ENCODE measurements around the gene ALPK3.
A peak's percentile ranks its signal among the peaks of the same experiment; 100 is the strongest.

ALPK3 gene

DNA sequence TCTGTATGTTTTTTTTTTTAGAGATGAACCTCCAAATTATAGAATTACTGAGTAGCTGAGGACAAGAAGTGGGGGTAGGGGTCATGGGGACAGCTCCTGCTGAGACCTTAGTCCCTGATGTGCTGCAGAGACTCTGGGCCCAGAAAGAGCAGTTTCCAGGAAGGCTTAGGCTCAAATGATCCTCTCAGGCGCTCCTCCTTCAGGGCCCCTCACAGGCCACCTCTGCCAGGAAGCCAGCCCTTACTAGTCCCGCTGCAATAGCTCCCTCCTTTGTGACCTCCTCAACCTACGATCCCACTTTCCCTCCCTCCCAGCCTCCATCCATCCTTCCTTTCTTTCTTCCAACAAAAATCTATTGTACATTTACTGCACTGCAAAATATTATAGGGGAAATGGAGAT, 91.9 kb downstream of the ALPK3 start:
- in situ Hi-C loops (cut with HindIII; ENCODE audit: low pct_unique_long_range_greater_than_20kb, low sequenced_read_pairs), result no loop called here
- no peak for TF ChIP-seq JUND (IDR thresholded peaks at IDR 0.05; ENCODE audit: low read depth)
- DNase-seq (ENCODE audit: low read depth in 1 of 2, low spot score in 1 of 2), result no peak

DNA sequence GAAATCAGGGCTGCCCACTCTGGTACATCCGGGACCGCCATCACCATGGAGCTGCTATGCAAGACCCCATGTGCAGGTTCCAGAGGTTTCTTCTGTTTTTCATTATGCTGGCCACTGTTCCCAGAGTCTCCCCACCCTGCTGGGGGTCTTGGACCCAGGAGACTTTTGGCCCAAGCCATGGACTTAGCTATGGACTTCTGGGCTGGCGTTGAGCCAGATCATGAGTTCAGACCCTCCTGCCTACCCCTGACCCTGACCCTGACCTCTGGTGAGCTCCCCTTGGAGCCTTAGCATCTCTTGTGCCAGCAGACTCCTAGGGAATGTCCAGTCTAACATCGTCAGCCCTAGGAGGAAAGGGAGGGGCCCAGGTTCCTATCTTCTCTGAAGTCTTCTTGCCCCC, 92.6 kb downstream of the ALPK3 start:
- DNase-seq (ENCODE audit: low read depth in 1 of 2, low spot score in 1 of 2), result no peak
- TF ChIP-seq JUND (IDR thresholded peaks at IDR 0.05; ENCODE audit: low read depth), result no peak
- in situ Hi-C loops (cut with HindIII; ENCODE audit: low pct_unique_long_range_greater_than_20kb, low sequenced_read_pairs), result no loop called here

DNA sequence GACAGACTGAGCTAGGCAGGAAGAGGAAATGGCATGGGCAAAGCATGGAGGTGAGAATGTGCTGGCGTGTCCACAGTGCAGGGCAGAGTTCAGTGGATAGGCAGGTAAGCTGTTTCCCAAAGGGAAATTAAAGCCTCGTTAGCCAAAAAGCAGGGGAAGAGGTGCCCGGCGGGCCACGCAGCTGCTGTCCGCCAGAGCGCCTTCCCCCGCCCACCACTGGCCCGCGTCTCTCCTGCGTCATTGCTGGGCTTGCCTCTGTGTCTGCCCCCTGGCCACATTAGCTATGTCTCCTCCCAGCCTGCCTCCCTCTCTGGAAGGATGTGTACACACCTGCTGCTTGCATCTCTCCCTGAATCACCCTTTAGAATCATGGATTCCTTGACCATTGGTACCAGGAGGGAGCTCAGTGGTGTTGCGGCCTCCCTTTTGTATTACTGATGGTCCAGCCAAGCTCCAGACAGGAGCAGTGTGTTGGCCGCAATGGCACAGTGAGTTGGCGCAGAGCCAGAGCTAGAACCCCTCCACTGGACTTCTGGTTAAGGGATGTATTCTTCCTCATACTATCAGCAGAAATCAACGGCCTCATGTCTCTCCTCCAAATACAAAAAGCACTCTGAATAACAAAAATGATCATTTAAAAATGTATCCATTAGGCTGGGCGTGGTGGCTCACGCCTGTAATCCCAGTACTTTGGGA, 93.9 kb downstream of the ALPK3 start:
- no peak for TF ChIP-seq JUND (IDR thresholded peaks at IDR 0.05; ENCODE audit: low read depth)
- in situ Hi-C loops (cut with HindIII; ENCODE audit: low pct_unique_long_range_greater_than_20kb, low sequenced_read_pairs), result no loop called here
- no peak for DNase-seq (ENCODE audit: low read depth in 1 of 2, low spot score in 1 of 2)

DNA sequence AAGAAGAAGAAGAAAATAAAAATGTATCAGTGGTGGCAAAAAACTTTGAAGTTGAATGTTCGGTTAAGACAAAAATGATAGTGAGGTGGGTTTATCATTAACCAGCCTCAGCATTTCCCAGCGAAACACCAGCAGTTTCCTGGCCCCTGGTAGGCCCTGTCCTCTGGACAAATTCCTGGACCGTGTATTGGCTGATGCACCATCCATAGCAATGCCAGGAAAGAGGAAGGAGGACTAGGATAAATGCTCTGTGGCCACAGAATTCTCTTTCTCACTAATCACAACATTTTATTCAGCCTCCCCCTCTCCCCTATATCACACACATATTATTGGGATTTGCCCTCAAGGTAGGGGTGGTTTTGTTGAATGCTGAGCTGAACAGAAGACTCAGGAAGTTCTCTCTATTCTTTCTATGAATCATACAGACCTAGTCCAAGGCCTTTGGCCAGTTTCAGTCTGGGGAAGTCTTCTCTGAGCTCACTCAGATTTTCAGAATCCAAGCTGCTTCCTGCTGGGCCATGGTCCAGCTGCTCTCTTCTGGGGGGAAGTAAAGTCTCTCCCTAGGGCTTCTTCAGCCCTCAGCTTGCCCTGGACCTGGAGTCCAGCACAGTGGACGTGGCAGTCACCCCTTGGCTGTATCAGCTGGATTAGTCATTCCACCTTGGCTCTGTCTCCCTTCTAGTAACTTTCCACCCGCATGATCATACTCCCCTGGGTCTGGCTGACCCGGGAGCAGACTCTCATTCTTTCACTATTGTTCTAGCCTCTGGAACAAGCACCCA, 94.9 kb downstream of the ALPK3 start:
- TF ChIP-seq JUND (IDR thresholded peaks at IDR 0.05; ENCODE audit: low read depth), result no peak
- DNase-seq (ENCODE audit: low read depth in 1 of 2, low spot score in 1 of 2), result peak in 1 of 2 experiments; percentile 39
- in situ Hi-C loops (cut with HindIII; ENCODE audit: low pct_unique_long_range_greater_than_20kb, low sequenced_read_pairs), result no loop called here

DNA sequence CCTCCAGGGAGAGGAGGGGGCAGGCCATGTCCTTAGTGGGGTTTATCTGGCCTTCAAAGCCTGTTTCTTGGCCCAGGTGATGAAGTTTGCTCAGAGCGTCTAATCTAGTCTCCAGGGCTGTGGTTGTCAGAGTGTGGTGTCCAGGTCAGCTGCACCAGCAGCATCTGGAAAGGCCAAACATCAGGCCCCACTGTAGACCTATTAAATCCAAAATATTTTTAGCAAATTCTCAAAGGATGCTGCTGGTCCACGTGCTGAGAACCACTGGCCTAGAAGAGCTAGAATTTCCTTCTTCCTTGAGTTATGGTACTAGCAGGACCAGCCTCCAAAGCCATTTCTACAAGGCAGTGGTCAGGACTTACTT, 96.2 kb downstream of the ALPK3 start:
- no peak for TF ChIP-seq JUND (IDR thresholded peaks at IDR 0.05; ENCODE audit: low read depth)
- in situ Hi-C loops (cut with HindIII; ENCODE audit: low pct_unique_long_range_greater_than_20kb, low sequenced_read_pairs), result no loop called here
- DNase-seq (ENCODE audit: low read depth in 1 of 2, low spot score in 1 of 2), result no peak

DNA sequence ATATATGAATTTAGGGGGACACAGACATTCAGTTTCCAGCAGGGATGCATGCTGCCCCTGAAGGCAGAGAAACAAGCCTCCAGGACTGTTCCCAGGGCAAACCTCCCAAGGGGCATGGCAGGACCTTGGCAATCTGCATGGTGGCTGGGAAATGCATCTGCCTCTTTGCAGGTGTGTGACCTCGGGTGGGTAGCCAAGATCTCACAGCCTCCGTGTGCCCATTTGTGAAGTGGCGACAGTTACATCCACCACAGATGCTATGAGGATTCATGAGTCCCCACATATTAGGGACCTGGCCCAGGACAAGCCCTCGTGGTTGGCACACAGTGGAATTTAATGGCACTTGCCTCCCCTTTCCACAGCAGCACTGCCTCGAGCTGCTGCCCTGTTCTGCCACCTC, 97.2 kb downstream of the ALPK3 start:
- no peak for DNase-seq (ENCODE audit: low read depth in 1 of 2, low spot score in 1 of 2)
- no peak for TF ChIP-seq JUND (IDR thresholded peaks at IDR 0.05; ENCODE audit: low read depth)
- in situ Hi-C loops (cut with HindIII; ENCODE audit: low pct_unique_long_range_greater_than_20kb, low sequenced_read_pairs), result no loop called here

DNA sequence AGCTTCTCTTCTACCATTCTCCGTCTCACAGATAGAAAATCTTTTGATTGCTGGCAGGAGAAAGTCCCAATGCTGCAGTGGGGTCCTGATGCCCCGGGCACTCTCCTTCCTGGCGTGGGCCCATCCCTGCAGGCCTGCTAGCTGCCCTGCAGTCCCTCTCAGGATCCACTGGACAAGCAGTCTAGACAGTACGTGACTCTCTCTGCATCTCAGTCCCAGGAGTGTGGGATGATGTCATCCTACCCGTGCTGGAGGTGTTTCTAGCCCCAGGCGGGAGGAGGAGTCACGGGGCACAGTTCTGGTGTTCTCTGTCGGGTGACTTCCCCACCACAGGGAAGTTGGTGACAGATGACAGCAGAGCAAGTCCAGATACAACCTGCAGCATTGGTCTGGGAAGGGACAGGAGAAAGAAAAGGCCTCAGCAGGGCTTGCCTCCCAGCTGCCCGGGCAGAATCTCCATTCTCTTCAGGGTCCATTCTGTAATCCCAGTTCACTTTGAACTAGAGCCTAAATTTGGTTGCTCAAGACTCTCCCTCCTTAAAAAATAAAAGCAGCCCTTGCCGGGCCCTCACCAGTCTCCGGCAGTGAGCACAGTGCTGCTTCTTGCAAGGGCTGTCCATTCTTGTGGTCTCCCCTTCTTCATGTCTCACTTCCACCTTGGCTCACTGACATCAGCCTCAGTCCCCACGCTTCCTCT, 97.9 kb downstream of the ALPK3 start:
- peak; percentile 81 to 96 for DNase-seq (ENCODE audit: low read depth in 1 of 2, low spot score in 1 of 2)
- in situ Hi-C loops (cut with HindIII; ENCODE audit: low pct_unique_long_range_greater_than_20kb, low sequenced_read_pairs), result no loop called here
- TF ChIP-seq JUND (IDR thresholded peaks at IDR 0.05; ENCODE audit: low read depth), result peak; percentile 86

DNA sequence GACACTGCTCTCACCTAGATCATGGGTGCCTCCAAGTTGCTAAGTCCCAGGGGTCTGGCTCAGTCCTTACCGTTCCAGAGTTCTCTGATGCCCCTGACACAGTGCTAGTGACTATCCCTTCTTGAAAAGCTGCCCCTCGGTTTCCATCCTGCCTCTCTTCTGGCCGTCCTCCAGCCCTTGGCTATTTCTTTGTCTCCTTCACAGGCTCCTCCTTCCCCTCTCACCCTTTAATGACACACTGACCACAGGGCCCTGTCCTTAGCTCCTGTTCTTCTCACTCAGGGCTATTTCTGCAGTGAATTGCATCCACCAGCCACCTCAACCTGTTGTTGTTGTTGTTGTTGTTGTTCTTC, 98.4 kb downstream of the ALPK3 start:
- in situ Hi-C loops (cut with HindIII; ENCODE audit: low pct_unique_long_range_greater_than_20kb, low sequenced_read_pairs), result no loop called here
- DNase-seq (ENCODE audit: low read depth in 1 of 2, low spot score in 1 of 2), result no peak
- TF ChIP-seq JUND (IDR thresholded peaks at IDR 0.05; ENCODE audit: low read depth), result no peak

DNA sequence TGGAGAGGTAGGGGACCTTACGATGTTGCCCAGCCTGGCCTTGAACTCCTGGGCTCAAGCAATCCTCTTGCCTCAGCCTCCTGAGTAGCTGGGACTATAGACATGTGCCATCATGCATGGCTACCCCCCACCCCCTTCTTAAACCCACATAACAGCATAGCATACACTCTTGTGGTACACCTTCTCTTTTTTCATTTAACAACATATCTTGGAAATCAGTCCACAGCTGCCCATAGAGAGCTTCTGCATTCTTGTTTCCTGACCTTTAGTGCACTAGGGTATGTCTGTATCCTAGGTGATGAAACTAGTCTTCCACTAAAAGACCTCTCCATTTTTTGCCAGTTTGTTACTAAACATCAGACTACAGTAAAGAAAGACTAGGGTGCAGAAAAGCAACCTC, 100.3 kb downstream of the ALPK3 start:
- in situ Hi-C loops (cut with HindIII; ENCODE audit: low pct_unique_long_range_greater_than_20kb, low sequenced_read_pairs), result no loop called here
- TF ChIP-seq JUND (IDR thresholded peaks at IDR 0.05; ENCODE audit: low read depth), result no peak
- no peak for DNase-seq (ENCODE audit: low read depth in 1 of 2, low spot score in 1 of 2)

DNA sequence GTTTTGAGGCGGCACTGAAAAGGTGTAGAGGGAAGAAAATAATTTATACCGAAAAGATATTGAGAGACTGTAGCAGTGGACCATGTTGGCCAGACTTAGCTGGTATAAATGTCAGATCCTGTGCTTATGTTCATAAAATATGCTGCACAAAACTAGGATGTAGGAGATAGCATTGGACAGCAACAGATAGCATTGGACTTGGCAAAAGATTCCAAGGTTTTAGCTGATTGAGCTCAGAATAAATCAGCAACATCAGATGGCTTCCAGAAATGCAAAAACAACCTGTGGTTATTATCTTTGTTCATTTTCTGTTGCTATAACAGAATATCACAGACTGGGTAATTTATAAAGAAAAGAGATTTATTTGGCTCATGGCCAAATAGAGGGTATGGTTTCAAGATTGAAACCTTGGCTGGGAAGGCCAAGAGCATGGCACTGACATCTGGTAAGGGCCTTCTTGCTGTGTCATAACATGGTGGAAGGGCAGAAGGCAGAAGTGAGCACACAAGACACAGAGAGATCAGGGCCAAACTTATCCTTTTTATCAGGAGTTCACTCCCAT, 102.0 kb downstream of the ALPK3 start:
- DNase-seq (ENCODE audit: low read depth in 1 of 2, low spot score in 1 of 2), result no peak
- TF ChIP-seq JUND (IDR thresholded peaks at IDR 0.05; ENCODE audit: low read depth), result no peak
- in situ Hi-C loops (cut with HindIII; ENCODE audit: low pct_unique_long_range_greater_than_20kb, low sequenced_read_pairs), result no loop called here

DNA sequence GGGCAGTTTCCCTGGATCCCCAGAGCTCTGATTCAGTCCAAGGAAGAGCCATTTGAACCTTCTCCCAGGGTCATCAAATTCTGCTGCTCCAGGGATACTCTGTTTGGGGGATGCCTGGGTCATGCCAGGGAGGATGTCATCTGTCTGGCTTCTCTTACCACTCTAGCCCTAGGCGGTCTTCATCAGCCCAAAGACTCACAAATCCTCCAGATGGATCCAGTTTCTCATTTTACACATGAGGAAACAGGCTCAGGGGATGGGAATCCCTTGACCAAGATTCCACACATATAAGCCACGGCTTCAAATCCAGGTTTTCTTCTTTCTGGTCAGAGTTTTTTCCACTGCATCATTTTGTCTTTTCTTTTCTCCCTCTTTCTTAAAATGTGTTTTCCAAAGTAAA, 104.0 kb downstream of the ALPK3 start:
- DNase-seq (ENCODE audit: low read depth in 1 of 2, low spot score in 1 of 2), result no peak
- TF ChIP-seq JUND (IDR thresholded peaks at IDR 0.05; ENCODE audit: low read depth), result no peak
- in situ Hi-C loops (cut with HindIII; ENCODE audit: low pct_unique_long_range_greater_than_20kb, low sequenced_read_pairs), result no loop called here

DNA sequence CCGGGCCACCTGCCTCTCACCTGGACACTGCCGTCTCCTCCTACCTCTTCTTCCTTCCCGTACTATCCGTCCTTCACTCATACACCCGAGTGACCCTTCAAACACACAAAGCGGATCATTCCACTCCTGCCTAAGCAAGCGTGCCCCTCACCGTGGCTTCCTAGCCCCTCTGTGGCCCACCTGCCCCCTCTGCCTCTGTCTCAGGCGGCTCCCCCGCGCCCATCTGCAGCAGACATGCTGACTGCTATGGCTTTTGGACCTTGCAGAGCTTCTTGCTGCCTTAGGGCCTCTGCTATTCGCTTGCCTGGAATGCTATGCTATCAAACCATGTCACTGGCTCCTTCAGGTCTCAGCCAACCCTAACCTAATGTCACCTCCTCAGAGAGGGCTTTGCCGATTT, 105.4 kb downstream of the ALPK3 start:
- in situ Hi-C loops (cut with HindIII; ENCODE audit: low pct_unique_long_range_greater_than_20kb, low sequenced_read_pairs), result no loop called here
- no peak for DNase-seq (ENCODE audit: low read depth in 1 of 2, low spot score in 1 of 2)
- no peak for TF ChIP-seq JUND (IDR thresholded peaks at IDR 0.05; ENCODE audit: low read depth)

Measured in T47D (cell line).